ENCODE data around the gene EID2.
A peak's percentile ranks its signal among the peaks of the same experiment; 100 is the strongest.

Gene EID2

DNA sequence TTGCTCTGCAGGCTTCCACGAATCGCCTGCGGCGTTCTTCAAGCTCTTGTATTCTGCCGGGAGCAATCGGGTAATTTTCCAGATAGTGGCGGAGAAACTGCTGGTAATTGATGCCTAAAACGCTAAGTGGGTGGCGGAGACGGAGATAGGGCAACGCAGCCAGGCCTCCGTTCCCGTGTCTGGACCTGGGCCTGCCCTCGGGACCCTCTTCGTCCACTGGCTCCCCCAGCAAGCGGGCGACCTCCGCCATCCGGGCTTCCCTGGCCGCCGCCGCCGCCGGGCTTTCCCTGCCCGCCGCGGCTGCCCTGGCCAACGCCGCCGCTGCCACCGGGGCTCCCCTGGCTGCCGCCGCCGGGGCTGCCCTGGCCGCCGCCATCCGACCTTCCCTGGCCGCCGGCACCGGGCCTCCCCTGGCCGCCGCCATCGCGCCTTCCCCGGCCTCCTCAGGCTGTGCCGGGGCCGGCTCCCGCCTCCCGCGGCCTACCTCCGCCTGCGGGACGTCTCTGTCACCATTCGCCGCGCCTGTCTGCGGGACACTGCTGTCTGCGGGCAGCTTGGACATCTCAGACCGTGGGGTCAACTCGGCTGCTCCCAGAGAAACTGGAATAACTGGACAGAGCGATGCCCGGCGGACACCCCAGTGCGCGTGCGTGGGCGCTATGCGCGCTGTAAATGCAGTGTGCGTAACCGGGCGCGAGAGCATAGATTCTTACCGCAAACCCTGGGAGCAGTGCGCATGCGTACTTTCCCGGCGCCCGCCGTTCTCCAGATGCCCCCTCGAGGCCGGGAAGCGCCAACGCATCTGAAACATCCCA lies at the start of gene EID2:
Gene EID2 (minus strand): TSS at position 644 of the 815 bp plus-strand sequence. CDS start 82 bp downstream, at position 562.
- peak; percentile 95 for DNase-seq (ENCODE audit: low spot score)
- in situ Hi-C loops (cut with MboI; ENCODE audit: low sequenced_read_pairs, unreplicated experiment) = no loop called here
- peak; percentile 84 for TF ChIP-seq CTCF (IDR thresholded peaks at IDR 0.05; ENCODE audit: borderline replicate concordance, control extremely low read depth, extremely low read depth, insufficient read depth, missing control alignments)

DNA sequence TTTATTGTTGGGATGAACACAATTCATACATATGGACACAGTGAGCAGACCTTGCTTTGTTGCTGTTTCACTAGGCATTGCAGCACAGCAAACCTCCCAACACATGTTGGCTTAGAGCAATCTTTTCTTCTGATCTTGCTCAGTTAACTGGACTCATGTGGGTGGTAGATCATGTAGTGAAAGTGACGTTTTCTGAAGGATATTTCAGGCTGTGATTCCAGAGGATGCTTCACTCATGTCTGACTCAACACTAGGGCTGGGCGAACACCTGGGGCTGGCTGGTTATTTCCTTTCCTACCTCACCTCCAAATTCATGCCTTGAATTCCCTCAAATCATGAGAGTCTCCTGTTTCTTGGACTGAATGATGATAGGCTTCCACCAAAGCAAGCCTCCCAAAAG lies 48.1 kb upstream of the EID2 start:
- no peak for DNase-seq (ENCODE audit: low spot score)
- no peak for TF ChIP-seq CTCF (IDR thresholded peaks at IDR 0.05; ENCODE audit: borderline replicate concordance, control extremely low read depth, extremely low read depth, insufficient read depth, missing control alignments)
- in situ Hi-C loops (cut with MboI; ENCODE audit: low sequenced_read_pairs, unreplicated experiment) = no loop called here

GRCh38 chr19:39587496-39587895 lies 47.5 kb upstream of the EID2 start:
- DNase-seq (ENCODE audit: low spot score) = no peak
- no peak for TF ChIP-seq CTCF (IDR thresholded peaks at IDR 0.05; ENCODE audit: borderline replicate concordance, control extremely low read depth, extremely low read depth, insufficient read depth, missing control alignments)
- in situ Hi-C loops (cut with MboI; ENCODE audit: low sequenced_read_pairs, unreplicated experiment) = no loop called here

DNA sequence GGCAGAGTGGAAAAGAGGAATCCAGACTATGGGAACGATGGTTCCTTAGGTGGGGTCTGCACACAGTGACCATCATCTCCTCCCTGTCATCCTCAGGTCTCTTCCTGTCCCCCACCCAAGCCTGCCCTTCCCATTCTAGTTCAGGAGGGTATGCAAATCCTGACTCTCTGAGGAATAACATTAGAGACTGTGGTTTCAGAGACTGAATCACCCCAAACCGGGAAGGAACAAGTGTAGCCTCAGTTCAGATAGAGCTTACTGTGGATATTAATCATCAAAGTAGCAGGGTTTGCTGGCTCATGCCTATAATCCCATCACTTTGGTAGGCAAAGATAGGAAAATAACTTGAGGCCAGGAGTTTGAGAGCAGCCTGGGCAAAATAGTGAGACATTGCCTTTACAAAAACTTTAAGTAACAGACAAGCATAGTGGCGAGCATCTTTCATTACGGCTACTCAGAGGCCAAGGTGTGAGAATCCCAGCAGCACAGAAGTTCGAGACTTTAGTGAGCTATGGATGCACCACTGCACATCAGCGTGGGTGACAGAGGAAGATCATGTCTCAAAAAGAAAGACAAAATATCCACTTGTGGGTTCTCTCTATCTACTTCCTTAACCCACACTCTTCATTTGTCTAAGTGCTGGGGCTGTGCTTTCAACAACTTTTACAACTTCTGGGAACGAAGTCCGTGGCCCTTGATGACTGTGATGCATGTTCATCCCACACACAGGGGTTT lies 43.1 kb upstream of the EID2 start:
- no peak for DNase-seq (ENCODE audit: low spot score)
- no peak for TF ChIP-seq CTCF (IDR thresholded peaks at IDR 0.05; ENCODE audit: borderline replicate concordance, control extremely low read depth, extremely low read depth, insufficient read depth, missing control alignments)
- in situ Hi-C loops (cut with MboI; ENCODE audit: low sequenced_read_pairs, unreplicated experiment) = no loop called here

DNA sequence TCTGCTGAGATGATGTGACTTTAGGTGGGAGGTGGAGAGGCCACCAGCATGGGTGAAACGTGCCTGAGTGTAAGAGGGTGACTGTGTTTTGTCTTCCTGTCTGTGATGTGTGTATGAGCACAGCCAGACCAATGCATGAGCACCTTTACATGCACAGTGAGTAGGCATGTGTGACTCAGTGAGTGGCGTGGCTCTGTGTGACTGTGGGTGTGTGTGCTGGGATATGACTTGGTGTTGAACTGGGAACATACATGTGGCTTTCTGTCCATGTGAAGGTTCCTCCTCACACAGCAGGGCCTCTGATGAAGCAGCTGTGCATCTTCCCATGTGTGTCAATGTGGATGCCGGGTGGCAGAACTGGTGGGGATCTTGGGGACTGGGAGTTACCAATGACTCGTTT lies 42.5 kb upstream of the EID2 start:
- no peak for TF ChIP-seq CTCF (IDR thresholded peaks at IDR 0.05; ENCODE audit: borderline replicate concordance, control extremely low read depth, extremely low read depth, insufficient read depth, missing control alignments)
- DNase-seq (ENCODE audit: low spot score) = no peak
- in situ Hi-C loops (cut with MboI; ENCODE audit: low sequenced_read_pairs, unreplicated experiment) = no loop called here

GRCh38 chr19:39568604-39569003 lies 28.6 kb upstream of the EID2 start:
- no peak for DNase-seq (ENCODE audit: low spot score)
- no peak for TF ChIP-seq CTCF (IDR thresholded peaks at IDR 0.05; ENCODE audit: borderline replicate concordance, control extremely low read depth, extremely low read depth, insufficient read depth, missing control alignments)
- in situ Hi-C loops (cut with MboI; ENCODE audit: low sequenced_read_pairs, unreplicated experiment) = no loop called here
